ENCODE measurements around the gene ZBTB5.

DNA sequence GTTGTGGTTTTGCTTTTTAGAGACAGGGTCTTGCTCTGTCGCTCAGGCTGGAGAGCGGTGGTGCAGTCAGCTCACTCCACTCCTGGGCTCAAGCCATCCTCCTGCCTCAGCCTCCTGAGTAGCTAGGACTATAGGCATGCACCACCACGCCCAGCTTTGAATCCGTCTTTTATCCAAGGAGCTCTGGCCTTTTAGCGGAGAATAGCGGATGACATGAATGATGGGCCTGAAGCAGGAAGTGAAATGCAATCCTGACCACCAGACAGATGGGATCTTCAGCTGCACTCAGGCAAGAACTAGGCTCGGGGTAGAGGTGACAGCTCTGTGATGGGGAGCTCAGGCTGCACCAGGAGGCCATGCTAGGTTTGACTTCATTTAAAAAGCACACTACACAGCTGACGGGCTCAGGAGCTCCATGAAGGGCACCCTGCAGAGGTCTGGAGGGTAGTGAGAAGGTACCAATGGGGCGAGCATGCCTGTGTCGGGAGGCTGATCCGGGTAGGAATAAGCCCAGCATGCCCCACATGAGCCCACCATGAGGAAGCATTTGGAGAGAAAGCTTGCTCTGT, 42.4 kb upstream of the ZBTB5 start:
- TF ChIP-seq POLR2A (IDR thresholded peaks at IDR 0.05) (no peak), POLR2AphosphoS5 (IDR thresholded peaks at IDR 0.05) (no peak), EP300 (IDR thresholded peaks at IDR 0.05) (no peak)
- TF ChIP-seq, protein P1, sequence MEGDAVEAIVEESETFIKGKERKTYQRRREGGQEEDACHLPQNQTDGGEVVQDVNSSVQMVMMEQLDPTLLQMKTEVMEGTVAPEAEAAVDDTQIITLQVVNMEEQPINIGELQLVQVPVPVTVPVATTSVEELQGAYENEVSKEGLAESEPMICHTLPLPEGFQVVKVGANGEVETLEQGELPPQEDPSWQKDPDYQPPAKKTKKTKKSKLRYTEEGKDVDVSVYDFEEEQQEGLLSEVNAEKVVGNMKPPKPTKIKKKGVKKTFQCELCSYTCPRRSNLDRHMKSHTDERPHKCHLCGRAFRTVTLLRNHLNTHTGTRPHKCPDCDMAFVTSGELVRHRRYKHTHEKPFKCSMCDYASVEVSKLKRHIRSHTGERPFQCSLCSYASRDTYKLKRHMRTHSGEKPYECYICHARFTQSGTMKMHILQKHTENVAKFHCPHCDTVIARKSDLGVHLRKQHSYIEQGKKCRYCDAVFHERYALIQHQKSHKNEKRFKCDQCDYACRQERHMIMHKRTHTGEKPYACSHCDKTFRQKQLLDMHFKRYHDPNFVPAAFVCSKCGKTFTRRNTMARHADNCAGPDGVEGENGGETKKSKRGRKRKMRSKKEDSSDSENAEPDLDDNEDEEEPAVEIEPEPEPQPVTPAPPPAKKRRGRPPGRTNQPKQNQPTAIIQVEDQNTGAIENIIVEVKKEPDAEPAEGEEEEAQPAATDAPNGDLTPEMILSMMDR (IDR thresholded peaks at IDR 0.05), result no peak
